ENCODE data around the gene OR2Y1.

OR2Y1 gene

DNA sequence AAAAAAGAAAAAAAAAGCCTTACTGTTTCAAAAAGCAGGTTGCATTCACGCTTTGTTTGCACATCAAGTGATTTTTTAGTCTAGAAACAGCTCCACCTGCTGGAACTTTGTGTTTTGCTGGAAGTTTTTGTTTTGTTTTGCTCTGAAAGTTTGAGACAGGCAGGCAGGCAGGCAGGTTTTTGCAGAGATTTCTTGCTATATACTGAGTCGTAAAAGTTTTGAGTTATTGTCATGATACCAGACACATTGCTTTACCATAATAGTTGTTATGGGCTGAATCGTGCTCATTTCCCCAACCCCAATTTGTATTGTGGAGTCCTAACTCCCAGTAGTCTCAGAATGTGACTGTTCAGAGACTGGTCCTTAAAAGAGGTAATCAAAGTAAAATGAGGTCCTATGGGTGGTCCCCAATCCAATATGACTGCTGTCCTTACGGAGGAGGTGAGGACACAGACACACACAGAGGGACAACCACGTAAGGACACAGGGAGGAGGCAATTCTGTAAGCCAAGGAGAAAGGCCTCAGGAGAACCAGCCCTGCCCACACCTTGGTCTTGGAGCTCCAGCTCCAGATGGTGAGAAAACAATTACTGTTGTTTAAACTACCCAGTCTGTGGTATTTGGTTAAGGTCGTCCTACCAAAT lies 20.9 kb downstream of the OR2Y1 start:
- no peak overlapping the region for H3K9ac ChIP-seq (ENCODE audit: low read length)
- no peak overlapping the region for H3K27ac ChIP-seq (ENCODE audit: low read length)
- H3K36me3 ChIP-seq (replicated peaks; ENCODE audit: insufficient read depth, low read length) = no peaks in the 10 kb centered on the region
- H3K9me3 ChIP-seq (replicated peaks; ENCODE audit: insufficient read depth, low read length) = no peaks in the 10 kb centered on the region
- H3K4me3 ChIP-seq (ENCODE audit: low read length) = no peak overlapping the region
- H3F3A ChIP-seq (ENCODE audit: insufficient read depth, low read length) = no peaks in the 10 kb centered on the region
- DNase-seq = peak; percentile 74
- no peaks in the 10 kb centered on the region for H3K27me3 ChIP-seq (replicated peaks; ENCODE audit: insufficient read depth, low read length)
- H3K4me1 ChIP-seq (ENCODE audit: low read length) = 0 out of 2 replicates have a peak, but pooled peaks cover 2% of the 10 kb centered on the region
- no peaks in the 10 kb centered on the region for H4K20me1 ChIP-seq (ENCODE audit: insufficient read depth, low read length)
- H2AFZ ChIP-seq (ENCODE audit: low read length) = peak overlapping the region; percentile 70
- H3K9me2 ChIP-seq (replicated peaks; ENCODE audit: insufficient read depth, low read length) = no peaks in the 10 kb centered on the region
- peak overlapping the region; percentile 20; the same call in 1 of the 2 replicates for H3K4me2 ChIP-seq (ENCODE audit: low read depth, low read length)
- no peak for TF ChIP-seq EZH2 (optimal IDR thresholded peaks at IDR 0.05; ENCODE audit: low read depth, low read length)
- TF ChIP-seq EZH2phosphoT487 (IDR thresholded peaks at IDR 0.05; ENCODE audit: low read length) = no peak
- TF ChIP-seq, protein P1, sequence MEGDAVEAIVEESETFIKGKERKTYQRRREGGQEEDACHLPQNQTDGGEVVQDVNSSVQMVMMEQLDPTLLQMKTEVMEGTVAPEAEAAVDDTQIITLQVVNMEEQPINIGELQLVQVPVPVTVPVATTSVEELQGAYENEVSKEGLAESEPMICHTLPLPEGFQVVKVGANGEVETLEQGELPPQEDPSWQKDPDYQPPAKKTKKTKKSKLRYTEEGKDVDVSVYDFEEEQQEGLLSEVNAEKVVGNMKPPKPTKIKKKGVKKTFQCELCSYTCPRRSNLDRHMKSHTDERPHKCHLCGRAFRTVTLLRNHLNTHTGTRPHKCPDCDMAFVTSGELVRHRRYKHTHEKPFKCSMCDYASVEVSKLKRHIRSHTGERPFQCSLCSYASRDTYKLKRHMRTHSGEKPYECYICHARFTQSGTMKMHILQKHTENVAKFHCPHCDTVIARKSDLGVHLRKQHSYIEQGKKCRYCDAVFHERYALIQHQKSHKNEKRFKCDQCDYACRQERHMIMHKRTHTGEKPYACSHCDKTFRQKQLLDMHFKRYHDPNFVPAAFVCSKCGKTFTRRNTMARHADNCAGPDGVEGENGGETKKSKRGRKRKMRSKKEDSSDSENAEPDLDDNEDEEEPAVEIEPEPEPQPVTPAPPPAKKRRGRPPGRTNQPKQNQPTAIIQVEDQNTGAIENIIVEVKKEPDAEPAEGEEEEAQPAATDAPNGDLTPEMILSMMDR (IDR thresholded peaks at IDR 0.05; ENCODE audit: low read length) = peak; percentile 66
- no peaks in the 10 kb centered on the region for H3K79me2 ChIP-seq (ENCODE audit: low read length)

DNA sequence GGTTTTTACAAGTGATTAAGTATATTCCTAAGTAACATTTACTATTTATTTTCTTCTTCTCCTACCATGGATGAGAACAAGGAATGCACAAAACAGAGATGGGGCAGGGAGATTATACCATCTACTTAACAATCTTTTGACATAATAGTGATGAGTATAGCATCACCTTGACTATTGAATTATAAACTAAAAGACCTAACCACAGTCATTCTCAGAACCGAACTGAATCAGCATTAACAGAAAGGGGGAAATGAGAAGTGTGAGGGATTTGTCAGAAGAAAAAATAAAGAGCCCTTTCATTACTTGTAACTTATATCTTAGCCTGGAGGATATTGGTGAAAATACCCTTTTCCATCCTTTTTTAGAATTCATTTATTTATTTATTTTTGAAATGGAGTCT lies 21.9 kb downstream of the OR2Y1 start:
- DNase-seq = peak; percentile 16
- Histone ChIP-seq H2AFZ (ENCODE audit: low read length) (0 out of 2 replicates have a peak overlapping the region, but pooled peaks have one; percentile 70), H3K4me3 (ENCODE audit: low read length) (no peak overlapping the region), H3F3A (ENCODE audit: insufficient read depth, low read length) (no peaks in the 10 kb centered on the region), H3K4me1 (ENCODE audit: low read length) (no peaks in the 10 kb centered on the region), H3K79me2 (ENCODE audit: low read length) (no peaks in the 10 kb centered on the region), H3K9me2 (replicated peaks; ENCODE audit: insufficient read depth, low read length) (no peaks in the 10 kb centered on the region), H3K27ac (ENCODE audit: low read length) (no peak overlapping the region; the same call in 1 of the 2 replicates), H3K36me3 (replicated peaks; ENCODE audit: insufficient read depth, low read length) (no peaks in the 10 kb centered on the region), H3K27me3 (replicated peaks; ENCODE audit: insufficient read depth, low read length) (no peaks in the 10 kb centered on the region), H3K9ac (ENCODE audit: low read length) (no peak overlapping the region), H3K4me2 (ENCODE audit: low read depth, low read length) (no peak overlapping the region), H3K9me3 (replicated peaks; ENCODE audit: insufficient read depth, low read length) (no peaks in the 10 kb centered on the region), H4K20me1 (ENCODE audit: insufficient read depth, low read length) (no peaks in the 10 kb centered on the region)
- TF ChIP-seq EZH2phosphoT487 (IDR thresholded peaks at IDR 0.05; ENCODE audit: low read length) (no peak), EZH2 (optimal IDR thresholded peaks at IDR 0.05; ENCODE audit: low read depth, low read length) (no peak)
- TF ChIP-seq, protein P1 (IDR thresholded peaks at IDR 0.05; ENCODE audit: low read length) = no peak

DNA sequence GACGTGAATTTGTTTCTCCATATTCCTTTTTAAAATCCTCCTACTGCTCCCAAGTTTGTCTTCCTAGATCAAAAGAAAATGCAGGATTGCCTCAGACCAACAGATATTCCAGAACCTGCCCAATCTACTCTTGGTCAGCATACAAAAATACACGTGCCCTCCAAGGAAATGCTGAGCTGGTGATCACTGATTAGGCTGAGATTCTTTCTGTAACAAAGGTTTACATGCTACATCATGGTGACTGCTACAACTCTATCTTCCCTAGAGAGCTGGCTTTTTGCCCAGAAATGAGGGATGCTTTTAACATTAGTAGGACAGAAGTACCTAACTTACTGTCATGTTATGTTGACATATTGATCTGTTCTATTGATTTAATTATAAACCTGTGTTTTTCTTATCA lies 35.5 kb downstream of the OR2Y1 start:
- H4K20me1 ChIP-seq (ENCODE audit: insufficient read depth, low read length) = no peaks in the 10 kb centered on the region
- H3K9me3 ChIP-seq (replicated peaks; ENCODE audit: insufficient read depth, low read length) = no peaks in the 10 kb centered on the region
- no peak overlapping the region for H3K27ac ChIP-seq (ENCODE audit: low read length)
- no peak overlapping the region for H3K9ac ChIP-seq (ENCODE audit: low read length)
- H3K4me3 ChIP-seq (ENCODE audit: low read length) = no peak overlapping the region
- DNase-seq = no peak
- no peaks in the 10 kb centered on the region for H3K4me1 ChIP-seq (ENCODE audit: low read length)
- no peaks in the 10 kb centered on the region for H3K27me3 ChIP-seq (replicated peaks; ENCODE audit: insufficient read depth, low read length)
- H3F3A ChIP-seq (ENCODE audit: insufficient read depth, low read length) = no peaks in the 10 kb centered on the region
- H3K36me3 ChIP-seq (replicated peaks; ENCODE audit: insufficient read depth, low read length) = no peaks in the 10 kb centered on the region
- no peak overlapping the region for H2AFZ ChIP-seq (ENCODE audit: low read length)
- no peaks in the 10 kb centered on the region for H3K79me2 ChIP-seq (ENCODE audit: low read length)
- no peaks in the 10 kb centered on the region for H3K9me2 ChIP-seq (replicated peaks; ENCODE audit: insufficient read depth, low read length)
- H3K4me2 ChIP-seq (ENCODE audit: low read depth, low read length) = no peak overlapping the region
- TF ChIP-seq EZH2 (optimal IDR thresholded peaks at IDR 0.05; ENCODE audit: low read depth, low read length) (no peak), EZH2phosphoT487 (IDR thresholded peaks at IDR 0.05; ENCODE audit: low read length) (no peak)
- TF ChIP-seq, protein P1 (IDR thresholded peaks at IDR 0.05; ENCODE audit: low read length) = no peak
